ENCODE data around the gene NOTUM. TPM values are rescaled to one million over a fixed set of nuclear protein-coding genes. Genes with fewer than 3 reads are reported as not detected.
A peak's percentile ranks its signal among the peaks of the same experiment; 100 is the strongest.

Gene NOTUM
- total and polyA plus RNA-seq, 9 donors = 0.05 to 0.36 (median 0.22) TPM; not detected in 5

DNA sequence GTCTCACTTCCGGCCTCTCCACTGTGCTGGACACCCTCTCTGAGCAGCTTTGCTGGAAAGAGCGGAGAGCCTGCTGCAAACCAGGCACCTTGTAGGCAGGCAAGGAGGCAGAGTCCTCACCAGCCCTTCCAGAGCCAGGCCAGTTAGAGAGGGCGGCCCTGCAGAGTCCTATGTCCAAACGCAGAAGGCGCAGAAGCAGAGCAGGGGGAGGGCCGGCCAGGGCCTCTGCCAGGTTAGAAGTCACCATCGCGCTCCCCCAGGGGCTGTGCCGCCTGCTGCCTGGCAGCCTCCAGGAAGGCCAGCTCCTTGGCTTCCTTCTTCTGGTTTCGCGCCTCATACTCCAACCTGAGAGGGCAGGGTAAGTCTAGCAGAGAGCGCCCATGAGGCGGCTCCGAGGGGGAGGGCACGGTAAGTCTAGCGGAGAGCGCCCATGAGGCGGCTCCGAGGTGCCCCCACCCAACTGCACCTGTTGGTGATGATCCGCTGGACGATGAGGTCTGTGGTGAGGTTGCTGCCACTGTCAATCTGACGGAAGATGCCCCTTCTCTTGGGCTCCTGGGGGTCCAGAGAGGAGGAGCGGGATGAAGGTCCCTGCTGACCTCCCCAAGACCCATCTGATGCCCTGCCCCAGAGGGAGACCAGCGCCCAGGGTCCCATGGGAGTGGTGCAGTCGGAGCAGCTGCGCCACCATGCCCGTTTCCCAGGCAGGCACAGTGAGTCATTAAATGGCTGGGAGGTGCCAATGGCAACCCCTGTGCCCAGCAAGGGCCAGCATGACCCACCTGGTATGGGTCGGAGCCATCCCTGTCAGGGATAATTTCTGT lies 56.2 kb downstream of the NOTUM start:
- Histone ChIP-seq H3K27me3 (no peaks in the 10 kb centered on the region), H3K4me1 (ENCODE audit: insufficient read depth) (peaks cover 2% of the 10 kb centered on the region), H3K4me3 (no peak overlapping the region), H3K36me3 (no peaks in the 10 kb centered on the region), H3K27ac (no peak overlapping the region), H3K9me3 (no peaks in the 10 kb centered on the region)
- WGBS, 3 donors = 86 to 92% (median 88%) methylated on average over 28 of the region's 28 CpGs
- TF ChIP-seq CTCF (IDR thresholded peaks at IDR 0.05) (no peak), POLR2A (IDR thresholded peaks at IDR 0.05) (no peak)
- DNase-seq = peak in 1 of 5 donors; percentile 18
- intact Hi-C loops (cut with DNase I) = no loop called here

DNA sequence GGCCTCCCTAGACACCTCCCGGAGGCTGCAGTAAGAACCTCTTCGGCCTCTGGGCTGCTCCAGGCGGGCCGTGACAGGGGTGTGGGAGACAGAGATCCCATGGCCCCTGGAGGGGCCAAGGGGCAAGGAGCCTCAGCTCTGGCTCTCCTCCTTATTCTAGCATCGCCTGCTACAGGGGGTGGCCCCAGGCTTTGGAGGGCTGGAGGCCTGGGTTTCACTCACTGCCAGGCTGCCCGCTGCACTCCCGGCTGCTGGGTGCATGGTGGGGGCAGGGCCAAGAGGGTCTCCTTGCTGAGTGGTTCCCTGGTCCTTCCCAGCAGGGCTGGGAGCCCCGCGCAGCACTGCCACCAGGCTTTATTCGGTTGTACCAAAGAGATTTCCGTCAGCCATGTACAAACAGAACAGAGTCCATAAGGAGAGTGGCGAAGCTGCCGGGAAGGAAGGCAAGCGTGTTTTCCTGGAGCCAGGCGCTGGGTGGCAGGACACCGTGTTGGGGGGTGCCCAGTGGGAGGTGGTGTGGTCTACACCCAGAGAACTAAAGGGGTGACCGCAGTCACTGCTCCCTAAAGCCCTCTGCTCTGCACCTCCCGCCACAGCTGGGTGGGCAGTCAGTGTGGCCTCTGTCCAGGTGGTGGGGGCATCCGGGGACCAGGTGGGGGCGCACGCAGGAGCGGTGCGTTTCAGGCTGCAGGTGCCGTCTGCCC lies 56.9 kb downstream of the NOTUM start:
- TF ChIP-seq EP300 (IDR thresholded peaks at IDR 0.05) = no peak
- no peak for TF ChIP-seq CTCF (IDR thresholded peaks at IDR 0.05)
- TF ChIP-seq POLR2A (IDR thresholded peaks at IDR 0.05) = no peak
- H3K4me1 ChIP-seq (ENCODE audit: insufficient read depth) = peaks cover 2% of the 10 kb centered on the region
- 85 to 95% (median 89%) methylated on average over 24 of the region's 24 CpGs for WGBS, 3 donors
- H3K9me3 ChIP-seq = no peaks in the 10 kb centered on the region
- DNase-seq = peak in 1 of 5 donors; percentile 24
- no peaks in the 10 kb centered on the region for H3K36me3 ChIP-seq
- no peak overlapping the region for H3K4me3 ChIP-seq
- H3K27me3 ChIP-seq = no peaks in the 10 kb centered on the region
- no peak overlapping the region for H3K27ac ChIP-seq
- intact Hi-C loops (cut with DNase I) = no loop called here

GRCh38 chr17:81903415-81903831 lies 57.6 kb downstream of the NOTUM start:
- Histone ChIP-seq H3K36me3 (no peaks in the 10 kb centered on the region), H3K4me3 (no peak overlapping the region), H3K4me1 (ENCODE audit: insufficient read depth) (peaks cover 2% of the 10 kb centered on the region), H3K27me3 (no peaks in the 10 kb centered on the region), H3K9me3 (no peaks in the 10 kb centered on the region), H3K27ac (no peak overlapping the region)
- no peak for DNase-seq
- TF ChIP-seq CTCF (IDR thresholded peaks at IDR 0.05) (no peak), EP300 (IDR thresholded peaks at IDR 0.05) (no peak), POLR2A (IDR thresholded peaks at IDR 0.05) (no peak)
- intact Hi-C loops (cut with DNase I) = no loop called here
- 90 to 95% (median 92%) methylated on average over 10 of the region's 10 CpGs for WGBS, 3 donors

DNA sequence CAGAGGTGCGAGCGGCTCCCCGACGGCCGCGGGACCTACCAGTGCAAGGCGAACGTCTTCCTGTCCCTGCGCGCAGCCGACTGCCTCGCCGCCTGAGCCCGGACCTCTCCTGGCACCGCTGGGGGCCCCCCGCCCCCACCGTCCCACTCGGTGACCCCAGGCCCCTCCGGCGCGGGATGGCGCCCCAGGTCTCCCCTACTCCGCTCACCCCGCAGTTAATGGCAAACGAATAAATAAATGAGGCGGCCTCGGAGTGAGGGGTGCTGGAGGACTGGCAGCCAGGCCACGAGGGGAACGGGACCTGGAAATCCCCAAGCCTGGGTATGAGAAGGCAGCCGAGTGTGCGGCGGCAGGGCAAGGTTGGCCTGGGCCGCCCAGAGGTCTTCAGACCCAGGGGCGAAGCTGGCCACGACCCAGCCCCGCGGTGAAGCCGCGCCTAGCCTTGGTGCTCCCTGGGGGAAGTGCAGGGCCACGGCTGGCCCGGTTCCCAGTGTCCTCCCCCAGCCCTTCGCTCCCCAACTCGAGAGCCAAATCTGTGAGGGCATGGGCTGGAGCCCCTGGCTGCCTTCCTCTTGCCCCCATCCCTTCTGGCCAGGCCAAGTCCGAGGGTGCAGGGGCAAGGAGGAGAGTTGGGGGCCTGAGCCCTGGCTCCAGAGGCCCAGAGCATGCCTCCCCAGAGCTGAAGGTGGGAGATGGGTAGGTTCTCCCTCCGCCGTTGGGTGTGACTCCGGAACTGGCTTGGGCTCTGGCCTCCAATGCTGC lies 58.2 kb downstream of the NOTUM start:
- Histone ChIP-seq H3K9me3 (no peaks in the 10 kb centered on the region), H3K27me3 (no peaks in the 10 kb centered on the region), H3K4me1 (ENCODE audit: insufficient read depth) (peaks cover 2% of the 10 kb centered on the region), H3K27ac (no peak overlapping the region), H3K4me3 (no peak overlapping the region), H3K36me3 (no peaks in the 10 kb centered on the region)
- DNase-seq = peak in 3 of 5 donors; percentile 33 to 48 (median 41)
- intact Hi-C loops (cut with DNase I) = no loop called here
- WGBS, 3 donors = 33 to 40% (median 37%) methylated on average over 46 to 47 of the region's 47 CpGs
- no peak for TF ChIP-seq CTCF (IDR thresholded peaks at IDR 0.05)
- TF ChIP-seq POLR2A (IDR thresholded peaks at IDR 0.05) = no peak
- TF ChIP-seq EP300 (IDR thresholded peaks at IDR 0.05) = no peak

Data from ovary (tissue), 9 donors.